B cell (primary cell): Measurements from ENCODE around the gene ANKRD49. TPM values are rescaled to one million over a fixed set of nuclear protein-coding genes. Genes with fewer than 3 reads are reported as not detected.

Source experiments
- ATAC-seq: fragments of 200-7000 bp; cut with Tn5 transposase; one replicate; pipeline ENCODE4 v1.10.0; 2021; ENCODE audit warnings: low read depth, mild to moderate bottlenecking, moderate number of reproducible peaks, moderate library complexity
- CTCF ChIA-PET: fragments of 350-600 bp; sonication (Branson Sonifier 250); formaldehyde crosslinking; loops from one replicate; lab custom pipeline; 2021; ENCODE audit warnings: antibody characterized with exemption, inconsistent platforms; lab: Charles Lee
- POLR2A ChIA-PET: fragments of 350-600 bp; sonication (Branson Sonifier 250); formaldehyde crosslinking; loops from one replicate; lab custom pipeline; 2021; ENCODE audit warnings: antibody characterized with exemption; lab: Charles Lee
- DNase-seq: peaks from one replicate; pipeline ENCODE4 v3.0.0; 2013
- H2AFZ ChIP-seq: 2 replicates; pipeline ENCODE4 v1.6.1; 2012; ENCODE audit warnings: mild to moderate bottlenecking, low read depth, low read length; ENCODE audit not compliant: insufficient read depth, poor library complexity, severe bottlenecking
- H3K27ac ChIP-seq, 2 donors: 1 replicate in 1 of 2; 2 replicates in 1 of 2; pipeline ENCODE4 v1.5.1; 2012 to 2013; ENCODE audit warnings: low read length in 2 of 2, mild to moderate bottlenecking in 2 of 2, moderate library complexity in 1 of 2
- H3K27me3 ChIP-seq, 4 experiments: fragments of 200-600 bp in 1 of 4; sonication (generic) in 1 of 4; replicated peaks in 1 of 4; 1 replicate in 2 of 4; 2 replicates in 2 of 4; pipeline versions ENCODE4 v1.6.1 to v1.7.0; 2013 to 2016; ENCODE audit warnings: low read length in 3 of 4, mild to moderate bottlenecking in 2 of 4, mixed read lengths in 1 of 4, moderate library complexity in 1 of 4; ENCODE audit not compliant: insufficient read depth in 4 of 4, control insufficient read depth in 3 of 4; ENCODE audit errors: control extremely low read depth in 1 of 4
- H3K36me3 ChIP-seq, 2 experiments: replicated peaks in 1 of 2; 1 replicate in 1 of 2; 2 replicates in 1 of 2; pipeline versions ENCODE4 v1.6.1 to v1.7.1; 2013; ENCODE audit warnings: low read length in 1 of 2; ENCODE audit not compliant: insufficient read depth in 2 of 2, control insufficient read depth in 1 of 2; ENCODE audit errors: control extremely low read depth in 1 of 2, extremely low read depth in 1 of 2
- H3K4me1 ChIP-seq, 2 donors: fragments of 200-600 bp in 1 of 2; sonication (generic) in 1 of 2; 1 replicate in 1 of 2; 2 replicates in 1 of 2; pipeline versions ENCODE4 v1.5.1 to v1.6.1; 2013 to 2017; ENCODE audit warnings: low read length in 2 of 2; ENCODE audit not compliant: control insufficient read depth in 2 of 2, insufficient read depth in 2 of 2
- H3K4me2 ChIP-seq: replicated peaks from 2 replicates; pipeline ENCODE3; 2012; ENCODE audit warnings: mild to moderate bottlenecking, low read depth, low read length; ENCODE audit not compliant: poor library complexity, severe bottlenecking
- H3K4me3 ChIP-seq, 5 experiments: fragments of 200-600 bp in 1 of 5; sonication (generic) in 1 of 5; 1 replicate in 3 of 5; 2 replicates in 2 of 5; pipeline versions ENCODE4 v1.5.1 to v1.7.0; 2011 to 2016; ENCODE audit warnings: low read length in 4 of 5, mild to moderate bottlenecking in 4 of 5, low read depth in 2 of 5, control low read depth in 1 of 5, moderate library complexity in 1 of 5; ENCODE audit not compliant: insufficient read depth in 1 of 5; ENCODE audit errors: control extremely low read depth in 1 of 5, extremely low read depth in 1 of 5
- H3K79me2 ChIP-seq: fragments of 200-600 bp; sonication (generic); one replicate; pipeline ENCODE4 v1.6.0; 2016; ENCODE audit warnings: low read length; ENCODE audit not compliant: control insufficient read depth, insufficient read depth
- H3K9ac ChIP-seq: fragments of 200-600 bp; sonication (generic); 2 replicates; pipeline ENCODE4 v1.6.1; 2017; ENCODE audit warnings: mild to moderate bottlenecking, low read length, moderate library complexity
- H3K9me3 ChIP-seq, 3 donors: one replicate each; pipeline versions ENCODE4 v1.6.1 to v1.7.1; 2013; ENCODE audit warnings: low read length in 2 of 3; ENCODE audit not compliant: control insufficient read depth in 2 of 3, insufficient read depth in 1 of 3; ENCODE audit errors: control extremely low read depth in 1 of 3
- H4K20me1 ChIP-seq: 2 replicates; pipeline ENCODE4 v1.6.0; 2012; ENCODE audit warnings: mild to moderate bottlenecking, low read length; ENCODE audit not compliant: insufficient read depth, control insufficient read depth, poor library complexity, severe bottlenecking
- H3K27ac Mint-ChIP-seq: one replicate; pipeline ENCODE4 v1.8.0; 2021; ENCODE audit warnings: mixed read lengths
- H3K27me3 Mint-ChIP-seq: one replicate; pipeline ENCODE4 v1.8.0; 2021; ENCODE audit warnings: mixed read lengths
- H3K4me1 Mint-ChIP-seq: one replicate; pipeline ENCODE4 v1.8.0; 2021; ENCODE audit warnings: mixed read lengths
- H3K4me3 Mint-ChIP-seq: one replicate; pipeline ENCODE4 v1.8.0; 2021; ENCODE audit warnings: mixed read lengths
- H3K9me3 Mint-ChIP-seq: one replicate; pipeline ENCODE4 v1.8.0; 2022; ENCODE audit warnings: mixed read lengths; ENCODE audit not compliant: insufficient read depth
- CTCF ChIP-seq: fragments of 200-600 bp; IDR thresholded peaks from one replicate; pipeline ENCODE4 v1.8.0; 2022; ENCODE audit warnings: antibody characterized with exemption, mild to moderate bottlenecking
- EZH2 ChIP-seq: IDR thresholded peaks from 2 replicates; pipeline ENCODE4 v1.6.1; 2012; ENCODE audit warnings: borderline replicate concordance, low read depth, mild to moderate bottlenecking, moderate library complexity, low read length; ENCODE audit not compliant: insufficient read depth, poor library complexity, severe bottlenecking
- WGBS: methylation state at CpG from one replicate; pipeline ENCODE4 v1.1.5; 2013; ENCODE audit warnings: missing lambda C conversion rate; ENCODE audit not compliant: insufficient coverage; 5-methylcytosine and 5-hydroxymethylcytosine counted together
- intact Hi-C: fragments of 100-400 bp; cut with micrococcal nuclease; formaldehyde crosslinking; loops from one replicate; pipeline ENCODE4 v1.10.0; 2022
- polyA plus RNA-seq: library from polyadenylated mRNA; depleted of rRNA; stranded (reverse); fragments of >200 nt; gene quantifications from 2 replicates; pipeline ENCODE4 v1.2.3, GENCODE V29; 2012
- total RNA-seq, 2 donors: library from RNA; stranded (reverse); fragments of 120-200 nt in 1 of 2; gene quantifications; 1 replicate in 1 of 2; 2 replicates in 1 of 2; pipeline versions ENCODE4 v1.2.3 to v1.2.4, GENCODE V29; 2013 to 2022

The ANKRD49 gene
- total and polyA plus RNA-seq, 2 donors (not counting 1 experiment from before 2014, with no cell fraction given): 21.3 to 51.4 TPM

- ChIA-PET POLR2A (no interaction called here), CTCF (no interaction called here)
- no peak overlapping the region for H3K27ac ChIP-seq
- H3K79me2 ChIP-seq: no peaks in the 10 kb centered on the region
- Mint-ChIP-seq H3K27me3 (no peaks in the 10 kb centered on the region), H3K4me1 (peaks cover 13% of the 10 kb centered on the region), H3K4me3 (no peak overlapping the region), H3K9me3 (no peaks in the 10 kb centered on the region), H3K27ac (no peak overlapping the region)
- H2AFZ ChIP-seq: no peak overlapping the region
- no peaks in the 10 kb centered on the region for H3K9me3 ChIP-seq
- no CpG with 5 or more reads among the region's 2 CpGs for WGBS
- H3K9ac ChIP-seq: no peak overlapping the region
- no peak for TF ChIP-seq CTCF
- TF ChIP-seq EZH2: no peak
- no peak for DNase-seq
- peaks cover 4 to 8% of the 10 kb centered on the region in 2 donors for H3K4me1 ChIP-seq
- H3K27me3 ChIP-seq: no peaks in the 10 kb centered on the region
- intact Hi-C loops: no loop called here
- no peak for ATAC-seq
- no peaks in the 10 kb centered on the region for H4K20me1 ChIP-seq
- no peak overlapping the region for H3K4me3 ChIP-seq
- no peak overlapping the region for H3K4me2 ChIP-seq
- peaks cover 8 to 46% of the 10 kb centered on the region in 2 experiments for H3K36me3 ChIP-seq
These were observed 24.4 kb upstream of the ANKRD49 start for GRCh38 chr11:94469416-94469815.

GRCh38 chr11:94472916-94473799 is 20.6 kb upstream of the ANKRD49 start:
- Histone ChIP-seq H4K20me1 (no peaks in the 10 kb centered on the region), H3K27ac (no peak overlapping the region), H3K79me2 (no peaks in the 10 kb centered on the region), H3K4me1 (peaks cover 4 to 8% of the 10 kb centered on the region in 2 donors), H3K9me3 (no peaks in the 10 kb centered on the region), H3K9ac (no peak overlapping the region), H3K27me3 (no peaks in the 10 kb centered on the region), H2AFZ (no peak overlapping the region), H3K36me3 (peaks cover 0 to 32% of the 10 kb centered on the region in 2 experiments), H3K4me2 (no peak overlapping the region), H3K4me3 (no peak overlapping the region)
- ATAC-seq (no peak), DNase-seq (peak; percentile 24)
- Mint-ChIP-seq H3K4me3 (no peak overlapping the region), H3K9me3 (no peaks in the 10 kb centered on the region), H3K4me1 (peaks cover 13% of the 10 kb centered on the region), H3K27me3 (no peaks in the 10 kb centered on the region), H3K27ac (no peak overlapping the region)
- CTCF ChIA-PET: no interaction called here
- TF ChIP-seq CTCF (no peak), EZH2 (no peak)
- intact Hi-C loops: no loop called here
- WGBS: no CpG with 5 or more reads among the region's 3 CpGs
- POLR2A ChIA-PET: no interaction called here
